Head of caudate nucleus (tissue), 42 donors: ENCODE measurements around the gene TMEM178A.
"Not testable (repeated sequence)": the region's sequence is repeated elsewhere in the genome, so short reads cannot be mapped to it uniquely, and the experiment has no call there.

Experiments
- DNase-seq, 42 donors: peaks; one replicate each; pipeline versions ENCODE4 v3.0.0 to v3.0.0-alpha.2; 2020 to 2021; ENCODE audit warnings: mixed read lengths in 7 of 42
- intact Hi-C: fragments of 100-400 bp; cut with DNase I; formaldehyde crosslinking; loops from one replicate; pipeline ENCODE4 v1.15.0; 2022

TMEM178A gene

DNA sequence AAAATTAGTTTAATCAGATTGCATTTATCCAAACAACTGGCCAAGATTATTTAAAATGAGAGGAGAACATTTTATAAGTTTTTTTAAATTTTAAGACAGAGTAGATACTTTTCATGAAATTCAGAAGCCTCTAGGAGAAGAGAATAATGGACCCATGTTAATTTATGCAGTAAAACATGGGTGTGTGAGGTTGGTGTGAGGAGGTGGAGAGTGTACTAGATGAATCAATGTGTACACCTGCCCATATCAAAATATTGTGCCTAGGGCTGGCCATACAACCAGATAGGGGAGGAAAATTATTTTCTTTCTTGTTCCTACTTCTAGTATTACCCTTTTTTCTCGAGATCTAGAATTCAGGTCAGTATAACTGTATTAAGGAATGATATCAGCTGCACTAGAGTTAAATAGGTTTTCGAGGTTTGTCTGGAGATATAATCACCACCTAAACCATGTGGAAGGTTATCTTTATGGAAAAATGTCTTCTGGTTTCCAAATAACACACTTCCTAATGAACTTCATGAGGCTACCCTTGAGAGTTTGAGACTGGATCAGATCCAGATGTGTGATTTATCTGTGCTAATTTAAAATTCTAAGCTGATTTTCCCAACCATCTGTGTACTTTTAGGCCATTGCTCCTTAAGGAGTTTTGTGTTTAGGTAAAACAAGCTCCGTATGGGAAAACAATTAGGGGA lies 37.6 kb downstream of the TMEM178A start:
- no peak for DNase-seq
- intact Hi-C loops, result no loop called here

DNA sequence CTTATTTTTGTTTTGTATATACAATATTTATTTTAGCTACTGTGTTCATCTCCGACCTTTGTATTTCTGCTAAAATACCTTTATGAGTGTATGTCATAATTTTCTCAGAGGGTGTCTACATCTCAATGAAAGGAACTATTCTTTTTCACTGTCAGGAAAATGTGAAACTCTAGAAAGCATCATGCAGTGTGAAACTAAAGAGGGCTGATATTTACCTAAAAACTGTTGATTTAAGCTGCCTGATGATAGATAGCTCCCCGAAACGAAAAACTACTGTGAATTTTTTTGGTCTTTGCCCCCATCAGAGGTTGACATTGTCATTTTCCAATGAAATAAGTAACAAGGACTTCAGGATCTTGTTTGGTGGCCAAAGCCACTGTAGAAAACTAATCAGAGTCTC lies 38.8 kb downstream of the TMEM178A start:
- intact Hi-C loops, result no loop called here
- no peak for DNase-seq

DNA sequence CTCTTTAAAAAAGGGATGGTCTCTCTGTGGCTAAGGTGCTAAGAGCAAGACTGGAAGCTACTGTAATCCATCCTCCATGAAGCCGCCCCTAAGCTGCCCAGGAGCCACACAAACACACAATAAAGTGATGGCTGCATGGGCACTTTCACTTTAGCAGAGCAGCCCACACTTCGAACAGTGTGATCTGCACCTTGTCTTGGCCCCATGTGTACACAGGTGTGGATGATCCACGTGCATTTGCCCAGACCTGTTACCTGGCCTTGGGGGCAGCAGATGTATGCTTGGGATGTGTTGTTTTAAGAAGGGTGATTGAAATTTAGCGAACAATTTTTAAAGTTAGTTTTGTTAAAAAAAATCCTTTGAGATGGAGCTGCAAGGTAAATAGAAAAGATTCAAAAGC lies 39.9 kb downstream of the TMEM178A start:
- DNase-seq, result no peak
- intact Hi-C loops, result no loop called here

DNA sequence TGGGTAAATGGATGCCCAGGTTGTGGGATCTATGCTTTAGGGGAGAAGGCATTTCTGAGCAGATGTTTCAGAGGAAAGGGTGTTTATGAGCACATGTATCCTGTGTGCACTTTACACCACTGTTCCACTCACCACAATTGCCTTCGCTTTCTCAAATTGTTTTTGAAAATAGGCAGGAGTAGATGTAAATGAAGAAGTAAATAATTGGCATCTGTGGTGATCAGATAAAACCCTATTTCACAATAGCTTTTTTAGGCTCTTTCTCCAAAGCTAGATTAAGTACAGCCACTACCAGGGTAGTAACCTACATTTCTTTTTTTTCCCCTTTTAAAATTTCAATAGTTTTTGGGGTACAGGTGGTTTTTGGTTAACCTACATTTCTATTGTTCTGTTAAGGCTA lies 40.6 kb downstream of the TMEM178A start:
- intact Hi-C loops, result no loop called here
- DNase-seq, result no peak

DNA sequence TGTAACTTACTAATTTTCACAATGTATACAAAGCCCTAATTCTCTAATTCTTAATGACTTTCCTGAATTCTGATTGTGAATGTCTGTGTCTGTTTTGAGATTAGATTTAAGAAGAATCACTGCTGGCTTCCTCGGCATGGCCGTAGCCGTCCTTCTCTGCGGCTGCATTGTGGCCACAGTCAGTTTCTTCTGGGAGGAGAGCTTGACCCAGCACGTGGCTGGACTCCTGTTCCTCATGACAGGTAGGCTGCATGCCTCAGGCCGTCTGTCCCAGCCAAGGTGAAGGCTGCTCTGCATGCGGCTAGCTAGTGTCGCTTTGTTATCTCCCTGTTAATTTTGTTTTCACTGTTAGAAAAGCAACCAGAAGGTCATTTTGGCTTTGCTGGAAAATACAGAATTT lies 41.2 kb downstream of the TMEM178A start:
- DNase-seq, result no peak
- intact Hi-C loops, result no loop called here

DNA sequence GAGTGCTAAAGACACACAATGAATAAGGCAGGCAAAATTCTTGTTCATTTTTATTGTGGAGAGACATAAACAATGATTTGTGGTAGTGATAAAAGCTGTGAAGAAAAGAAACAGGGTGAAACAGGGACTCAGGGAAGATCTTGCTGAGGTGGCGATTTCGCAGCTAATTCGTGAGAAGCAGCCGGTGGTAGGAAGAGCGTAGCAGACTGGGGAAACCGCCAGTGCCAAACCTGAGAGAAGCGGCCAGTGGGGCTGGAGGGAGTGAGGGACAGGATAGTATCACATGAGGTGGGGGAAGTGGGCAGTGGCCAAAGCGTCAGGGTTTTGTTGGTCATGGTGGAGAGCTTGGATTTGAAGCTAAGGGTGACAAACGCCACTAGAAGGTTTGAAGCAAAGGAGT lies 42.3 kb downstream of the TMEM178A start:
- intact Hi-C loops, result no loop called here
- no peak for DNase-seq

DNA sequence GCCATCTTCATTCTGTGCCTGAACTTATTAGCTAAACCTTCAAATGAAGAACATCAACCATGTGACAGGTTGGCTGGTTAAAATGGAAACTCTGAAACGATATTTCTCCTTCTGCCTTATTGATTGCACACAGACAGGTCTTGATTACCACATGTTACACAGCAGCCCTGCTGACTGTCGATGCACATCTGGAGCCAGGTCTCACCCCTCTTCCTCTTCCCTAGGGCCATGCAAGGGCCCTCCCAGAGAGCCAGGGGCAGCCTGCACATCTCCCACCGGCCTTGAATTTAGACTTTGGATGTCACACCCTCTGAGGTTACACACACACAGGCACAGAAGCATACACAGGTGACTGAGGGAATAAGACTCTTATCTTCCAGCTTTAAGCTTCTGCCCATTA lies 45.1 kb downstream of the TMEM178A start:
- intact Hi-C loops, result no loop called here
- DNase-seq, result no peak

DNA sequence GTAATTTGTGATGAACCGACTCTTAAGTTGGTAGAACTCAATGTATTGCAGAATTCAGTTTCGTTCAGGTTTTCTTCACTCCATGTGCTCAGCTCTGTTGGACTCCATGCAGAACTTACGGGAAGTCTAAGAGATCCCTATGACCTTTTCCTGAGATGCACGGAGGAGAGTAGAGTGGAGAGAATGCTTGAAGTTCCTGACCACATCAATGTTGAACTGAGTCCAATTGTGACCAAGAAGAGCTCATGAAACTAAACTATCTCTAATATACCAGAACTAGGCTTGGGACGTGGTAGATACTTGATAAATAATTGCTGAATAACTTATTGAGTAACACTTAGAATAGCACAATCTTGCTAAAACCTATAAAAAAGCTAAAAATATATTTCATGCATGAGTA lies 47.2 kb downstream of the TMEM178A start:
- no peak for DNase-seq
- intact Hi-C loops, result no loop called here

DNA sequence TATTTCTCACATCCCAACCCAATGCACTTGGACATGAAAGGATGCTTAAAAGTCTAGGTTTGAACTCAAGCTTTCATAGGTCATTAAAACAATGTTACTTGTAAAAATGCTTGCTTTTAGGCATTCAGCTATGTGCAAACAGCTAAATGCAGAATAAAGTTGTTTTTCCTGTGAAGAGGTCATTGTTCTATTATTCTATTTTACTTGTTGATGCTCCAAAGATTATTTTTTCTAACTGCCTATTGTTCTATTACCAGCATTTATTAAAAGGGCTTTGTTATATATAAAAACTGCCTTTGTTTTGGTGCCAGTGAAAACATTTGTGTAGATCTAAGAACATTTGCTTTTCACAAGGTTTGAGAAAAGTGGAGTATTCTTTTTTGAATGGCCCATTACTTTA lies 49.4 kb downstream of the TMEM178A start:
- DNase-seq, result no peak
- intact Hi-C loops, result no loop called here

DNA sequence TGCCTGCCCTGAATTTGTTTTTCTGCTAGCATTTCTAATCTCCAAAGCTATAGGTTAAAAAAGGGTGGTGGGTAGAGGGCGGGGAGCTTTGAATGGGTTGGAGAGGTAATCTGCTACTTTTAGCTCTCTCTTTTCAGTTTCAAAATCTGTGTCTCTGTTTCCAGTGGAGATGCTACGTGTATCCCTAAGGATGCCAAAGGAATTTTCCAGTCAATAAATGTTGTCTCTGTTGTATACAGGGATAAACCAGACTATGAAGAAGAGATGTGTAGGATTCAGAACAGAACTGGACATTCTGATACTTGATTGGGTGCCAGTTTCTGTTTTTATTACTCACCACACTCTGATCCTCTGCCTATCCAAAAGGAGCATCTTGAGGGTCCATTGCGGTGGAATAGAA lies 50.1 kb downstream of the TMEM178A start:
- DNase-seq, result no peak
- intact Hi-C loops, result no loop called here

DNA sequence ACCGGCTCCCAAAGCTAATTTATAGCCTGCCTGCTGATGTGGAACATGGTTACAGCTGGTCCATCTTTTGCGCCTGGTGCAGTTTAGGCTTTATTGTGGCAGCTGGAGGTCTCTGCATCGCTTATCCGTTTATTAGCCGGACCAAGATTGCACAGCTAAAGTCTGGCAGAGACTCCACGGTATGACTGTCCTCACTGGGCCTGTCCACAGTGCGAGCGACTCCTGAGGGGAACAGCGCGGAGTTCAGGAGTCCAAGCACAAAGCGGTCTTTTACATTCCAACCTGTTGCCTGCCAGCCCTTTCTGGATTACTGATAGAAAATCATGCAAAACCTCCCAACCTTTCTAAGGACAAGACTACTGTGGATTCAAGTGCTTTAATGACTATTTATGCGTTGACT lies 51.4 kb downstream of the TMEM178A start:
- intact Hi-C loops, result no loop called here
- no peak for DNase-seq

DNA sequence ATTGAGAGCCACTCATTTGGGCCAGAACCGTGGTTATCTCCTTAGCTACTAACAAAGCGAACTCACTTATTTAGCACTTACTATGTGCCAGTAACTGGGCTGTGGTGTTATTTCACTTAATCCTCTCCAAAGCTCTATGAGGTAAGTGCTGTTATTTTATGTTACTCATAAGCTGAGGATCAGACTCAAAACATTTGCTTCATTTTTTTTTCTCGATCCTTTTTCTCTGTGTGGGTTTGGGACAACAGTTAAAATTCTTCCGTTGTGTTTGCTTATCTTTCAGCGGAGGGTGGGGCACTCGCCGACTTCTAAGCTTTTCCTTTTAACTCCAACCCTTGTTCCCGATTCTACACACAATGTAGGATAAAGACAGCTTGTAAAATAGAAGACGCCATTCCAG lies 52.8 kb downstream of the TMEM178A start:
- intact Hi-C loops, result no loop called here

DNA sequence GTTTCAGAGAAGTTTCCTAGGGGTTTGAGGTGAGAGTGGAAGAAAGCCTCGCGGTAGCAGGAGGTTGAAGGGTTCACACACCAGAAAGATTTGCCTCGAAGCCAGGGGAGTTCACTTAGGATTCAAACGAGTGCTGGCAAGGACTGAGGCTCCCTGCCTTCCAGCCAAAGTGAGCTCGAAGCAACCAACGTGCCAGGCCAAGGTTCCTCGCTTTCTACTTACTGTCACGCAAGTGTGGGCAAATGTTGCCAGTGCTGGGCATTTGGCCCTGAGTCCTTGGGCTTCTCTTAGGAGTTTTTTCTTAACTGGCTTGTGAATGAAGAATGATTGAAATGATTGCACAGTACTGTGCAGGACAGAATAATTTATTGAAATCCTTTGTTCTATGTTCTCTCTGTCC lies 53.6 kb downstream of the TMEM178A start:
- DNase-seq, result peak in 34 of 42 donors; percentile 21 to 83 (median 60)
- intact Hi-C loops, result no loop called here

More for the DNA sequence above, 52.8 kb downstream of the TMEM178A start:
- DNase-seq, result no peak

DNA sequence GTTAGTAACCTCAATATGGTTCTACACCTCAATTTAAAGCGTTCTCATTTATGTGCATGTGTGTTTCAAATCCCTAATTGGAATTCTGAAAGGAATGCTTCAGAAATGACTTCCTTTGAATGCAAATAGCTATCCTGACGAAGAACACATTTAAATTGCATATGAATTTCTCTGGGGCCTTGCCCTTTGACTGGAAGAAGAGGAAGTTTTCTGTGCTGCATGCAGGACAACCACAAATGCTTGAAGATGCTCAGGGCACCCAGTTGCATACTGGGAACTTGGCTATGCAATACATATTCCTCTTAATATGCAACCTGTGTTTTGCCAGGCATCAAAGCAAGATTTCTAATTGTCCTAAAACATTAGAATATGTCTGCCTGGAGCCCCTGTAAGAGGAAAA lies 55.3 kb downstream of the TMEM178A start:
- no peak for DNase-seq
- intact Hi-C loops, result loop anchor here (10.0 kb wide), 1 partner anchor 206 kb away; no protein-coding TSS in a partner anchor

DNA sequence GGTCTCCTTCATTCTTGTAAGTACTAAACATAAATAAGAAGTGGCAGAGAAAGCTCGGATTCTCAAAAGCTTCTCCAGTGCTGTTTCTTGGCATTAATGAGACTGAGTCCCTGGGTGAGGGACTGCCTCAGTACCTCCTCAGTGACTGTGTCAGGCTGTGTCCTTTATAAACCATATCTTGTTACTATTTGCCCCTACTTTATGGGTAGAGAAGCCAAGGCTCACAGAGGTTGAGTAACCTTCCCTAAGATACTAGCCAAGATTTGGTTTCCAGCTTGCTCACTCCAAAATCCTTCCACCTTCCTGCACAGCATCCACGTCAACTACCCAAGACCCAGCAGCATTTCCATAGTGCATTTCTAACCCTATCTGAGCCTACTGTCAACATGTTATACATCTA lies 57.8 kb downstream of the TMEM178A start:
- no peak for DNase-seq
- intact Hi-C loops, result loop anchor here (10.0 kb wide), 1 partner anchor 209 kb away; no protein-coding TSS in a partner anchor

DNA sequence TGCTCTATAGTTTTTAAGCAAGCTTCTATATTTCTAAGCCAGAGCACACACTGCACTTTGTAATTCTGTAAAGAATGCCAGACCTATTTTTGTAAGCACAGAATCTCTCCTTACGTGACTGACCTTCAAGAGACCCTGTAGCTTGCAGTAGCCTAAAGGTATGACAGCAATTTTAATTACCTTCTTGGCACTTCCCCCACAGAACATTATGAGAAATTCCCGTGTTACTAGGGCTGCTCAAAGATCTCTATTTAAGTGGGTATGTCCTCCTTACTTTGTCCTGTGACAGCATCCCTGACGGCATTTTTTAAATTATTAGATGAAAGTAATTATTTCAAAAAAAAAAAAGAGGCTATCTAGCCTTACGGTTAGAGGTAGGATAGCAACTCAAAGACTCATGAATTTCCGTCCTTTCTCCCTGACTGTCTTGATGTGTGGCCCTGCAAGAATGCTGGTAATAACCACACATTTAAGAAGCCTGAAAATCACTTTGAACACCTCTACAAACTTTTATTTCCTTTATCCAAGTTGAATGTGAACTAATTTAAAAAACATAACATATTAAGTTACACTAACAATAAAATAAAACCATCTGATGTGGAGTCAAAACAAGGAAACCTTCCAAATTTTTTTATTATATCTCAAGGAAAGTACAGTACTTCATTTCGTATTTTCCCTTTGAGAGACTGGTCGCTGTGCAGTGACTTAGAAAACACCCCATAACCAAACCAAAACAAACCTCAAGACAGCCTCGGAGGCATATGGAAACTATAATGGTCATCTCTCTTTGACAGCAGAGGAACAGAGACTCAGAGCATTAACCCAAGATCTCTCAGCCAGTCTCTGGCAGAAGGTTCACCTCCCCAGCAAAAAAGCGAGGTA lies 58.5 kb downstream of the TMEM178A start:
- intact Hi-C loops, result loop anchor here (10.0 kb wide), 1 partner anchor 209 kb away; no protein-coding TSS in a partner anchor
- DNase-seq, result no peak

DNA sequence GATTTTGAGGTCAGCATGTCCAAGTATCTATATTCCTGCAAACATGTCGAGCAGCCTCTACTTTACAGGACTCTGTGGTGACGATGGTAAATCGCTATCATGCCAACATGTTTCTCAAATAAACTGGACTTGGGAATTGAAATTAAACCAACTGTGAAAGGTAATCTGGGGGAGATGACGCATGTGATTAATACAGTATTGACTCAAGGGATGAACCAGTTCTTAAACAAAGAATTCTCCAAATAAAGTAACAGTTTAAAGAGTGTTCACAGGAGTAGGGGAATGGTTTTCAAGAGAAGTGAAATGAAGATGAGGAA lies 59.1 kb downstream of the TMEM178A start:
- intact Hi-C loops, result loop anchor here (10.0 kb wide), 1 partner anchor 210 kb away; no protein-coding TSS in a partner anchor
- no peak for DNase-seq

DNA sequence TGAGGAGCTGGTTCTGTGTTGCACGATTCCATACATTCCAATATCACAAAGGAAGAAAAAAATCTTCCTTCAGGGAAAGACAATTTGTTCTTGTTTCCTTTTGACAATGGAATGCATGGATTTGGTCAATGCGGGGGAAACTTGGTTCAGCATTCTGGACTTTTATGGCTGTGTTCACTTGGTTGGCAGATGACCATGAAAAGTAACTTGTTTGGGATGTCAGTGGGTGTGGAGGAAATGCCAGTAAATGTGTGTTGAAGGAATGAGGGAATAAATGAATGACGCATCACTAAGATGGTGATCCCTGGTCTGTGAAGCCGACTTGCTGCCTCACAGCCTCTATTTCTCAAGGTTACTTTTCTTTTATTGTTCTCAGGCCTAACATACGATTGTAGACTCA lies 59.7 kb downstream of the TMEM178A start:
- DNase-seq, result no peak
- intact Hi-C loops, result loop anchor here (10.0 kb wide), 1 partner anchor 211 kb away; no protein-coding TSS in a partner anchor

DNA sequence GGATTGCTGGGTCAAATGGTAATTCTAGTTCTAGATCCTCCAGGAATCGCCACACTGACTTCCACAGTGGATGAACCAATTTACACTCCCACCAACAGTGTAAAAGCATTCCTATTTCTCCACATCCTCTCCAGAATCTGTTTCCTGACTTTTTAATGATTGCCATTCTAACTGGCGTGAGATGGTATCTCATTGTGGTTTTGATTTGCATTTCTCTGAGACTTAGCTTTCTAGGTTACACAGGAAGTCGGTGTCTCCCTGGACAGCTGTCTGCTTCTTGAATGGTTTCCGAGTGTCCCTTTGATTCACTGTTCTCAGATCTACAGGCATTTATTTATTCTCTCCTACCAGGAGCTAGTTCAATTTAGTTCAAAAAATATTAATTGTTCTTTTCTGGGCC lies 62.4 kb downstream of the TMEM178A start:
- intact Hi-C loops, result loop anchor here (10.0 kb wide), 1 partner anchor 213 kb away; no protein-coding TSS in a partner anchor
- DNase-seq, result not testable (repeated sequence)

DNA sequence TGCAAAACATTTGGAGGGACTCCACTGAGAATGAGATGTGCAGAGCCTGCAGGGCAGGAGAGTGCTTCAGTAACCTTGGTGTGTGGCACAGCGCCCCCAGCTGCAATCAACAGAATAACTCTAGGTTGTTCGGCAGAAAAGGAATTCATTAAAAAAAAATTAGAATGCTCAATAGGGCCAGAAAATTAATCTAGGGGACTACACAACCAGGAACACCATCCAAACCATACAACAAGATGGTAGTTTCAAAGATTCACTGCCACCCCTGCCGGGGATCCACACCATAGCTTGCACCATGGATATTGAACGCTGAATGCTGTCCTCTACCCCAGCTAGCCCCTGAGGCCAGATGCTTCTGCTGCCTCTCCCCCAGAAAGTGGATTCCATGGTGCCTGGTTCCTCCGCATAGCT lies 63.2 kb downstream of the TMEM178A start:
- intact Hi-C loops, result loop anchor here (10.0 kb wide), 1 partner anchor 214 kb away; no protein-coding TSS in a partner anchor
- DNase-seq, result peak in 38 of 42 donors; percentile 27 to 77 (median 57)
